Measurements from ENCODE around the gene SERTAD4.
"Not testable (repeated sequence)": the region's sequence is repeated elsewhere in the genome, so short reads cannot be mapped to it uniquely, and the experiment has no call there.

The SERTAD4 gene

GRCh38 chr1:210257698-210258529 lies 25.3 kb downstream of the SERTAD4 start:
- FAIRE-seq (peak; percentile 20), DNase-seq (ENCODE audit: insufficient read length, low spot score) (no peak)

GRCh38 chr1:210259561-210259960 lies 27.0 kb downstream of the SERTAD4 start:
- DNase-seq (ENCODE audit: insufficient read length, low spot score): no peak
- no peak for FAIRE-seq

- FAIRE-seq (no peak), DNase-seq (ENCODE audit: insufficient read length, low spot score) (no peak)
These were observed 27.5 kb downstream of the SERTAD4 start for GRCh38 chr1:210260096-210260495.

GRCh38 chr1:210262167-210262896 lies 29.7 kb downstream of the SERTAD4 start:
- DNase-seq (ENCODE audit: insufficient read length, low spot score) (no peak), FAIRE-seq (peak; percentile 76)

GRCh38 chr1:210262897-210263272 lies 30.3 kb downstream of the SERTAD4 start:
- DNase-seq (ENCODE audit: insufficient read length, low spot score): no peak
- peak; percentile 13 for FAIRE-seq

- FAIRE-seq (no peak), DNase-seq (ENCODE audit: insufficient read length, low spot score) (no peak)
These were observed 31.4 kb downstream of the SERTAD4 start for GRCh38 chr1:210263963-210264362.

GRCh38 chr1:210264496-210265380 lies 32.1 kb downstream of the SERTAD4 start:
- FAIRE-seq (no peak), DNase-seq (ENCODE audit: insufficient read length, low spot score) (no peak)

- not testable (repeated sequence) for DNase-seq (ENCODE audit: insufficient read length, low spot score); FAIRE-seq
These were observed 32.9 kb downstream of the SERTAD4 start for GRCh38 chr1:210265392-210265955.

GRCh38 chr1:210269981-210270380 lies 37.4 kb downstream of the SERTAD4 start:
- no peak for FAIRE-seq
- DNase-seq (ENCODE audit: insufficient read length, low spot score): no peak

- no peak for DNase-seq (ENCODE audit: insufficient read length, low spot score)
- no peak for FAIRE-seq
These were observed 40.1 kb downstream of the SERTAD4 start for GRCh38 chr1:210272666-210273065.

- DNase-seq (ENCODE audit: insufficient read length, low spot score) (no peak), FAIRE-seq (no peak)
These were observed 47.6 kb downstream of the SERTAD4 start for GRCh38 chr1:210280221-210280620.

GRCh38 chr1:210288116-210288515 lies 55.5 kb downstream of the SERTAD4 start:
- no peak for FAIRE-seq
- DNase-seq (ENCODE audit: insufficient read length, low spot score): no peak

- no peak for DNase-seq (ENCODE audit: insufficient read length, low spot score)
- FAIRE-seq: no peak
These were observed 56.7 kb downstream of the SERTAD4 start for GRCh38 chr1:210289248-210289647.

- no peak for DNase-seq (ENCODE audit: insufficient read length, low spot score)
- no peak for FAIRE-seq
These were observed 58.6 kb downstream of the SERTAD4 start for GRCh38 chr1:210291081-210291764.

- DNase-seq (ENCODE audit: insufficient read length, low spot score): no peak
- FAIRE-seq: no peak
These were observed 59.2 kb downstream of the SERTAD4 start for GRCh38 chr1:210291786-210292230.

- DNase-seq (ENCODE audit: insufficient read length, low spot score): peak; percentile 53
- FAIRE-seq: no peak
These were observed 59.8 kb downstream of the SERTAD4 start for GRCh38 chr1:210292231-210292871.

- DNase-seq (ENCODE audit: insufficient read length, low spot score) (no peak), FAIRE-seq (no peak)
These were observed 60.6 kb downstream of the SERTAD4 start for GRCh38 chr1:210293171-210293607.

- DNase-seq (ENCODE audit: insufficient read length, low spot score) (no peak), FAIRE-seq (no peak)
These were observed 62.6 kb downstream of the SERTAD4 start for GRCh38 chr1:210294999-210295745.
